Dedifferentiated amniotic fluid mesenchymal stem cell (primary cell): ENCODE results near the gene SYNPO2.
"Not testable (repeated sequence)": the region's sequence is repeated elsewhere in the genome, so short reads cannot be mapped to it uniquely, and the experiment has no call there.

Experiments used
- DNase-seq: peaks from one replicate; pipeline ENCODE4 v3.0.0-alpha.2; 2016; ENCODE audit errors: extremely low spot score

SYNPO2 gene

GRCh38 chr4:119067125-119067524 lies 178.5 kb downstream of the SYNPO2 start:
- not testable (repeated sequence) for DNase-seq

- DNase-seq = not testable (repeated sequence)
Measured at GRCh38 chr4:119067670-119068360, 179.2 kb downstream of the SYNPO2 start.

- no peak for DNase-seq
Measured at GRCh38 chr4:119068529-119068962, 179.9 kb downstream of the SYNPO2 start.

- DNase-seq = no peak
Measured at GRCh38 chr4:119070301-119070700, 181.6 kb downstream of the SYNPO2 start.

- no peak for DNase-seq
Measured at GRCh38 chr4:119080721-119081541, 192.3 kb downstream of the SYNPO2 start.

- no peak for DNase-seq
Measured at GRCh38 chr4:119081542-119081859, 192.8 kb downstream of the SYNPO2 start.

GRCh38 chr4:119081943-119082342 lies 193.3 kb downstream of the SYNPO2 start:
- DNase-seq = no peak

GRCh38 chr4:119082661-119083060 lies 194.0 kb downstream of the SYNPO2 start:
- no peak for DNase-seq

GRCh38 chr4:119084513-119084912 lies 195.9 kb downstream of the SYNPO2 start:
- DNase-seq = no peak

GRCh38 chr4:119087121-119087520 lies 198.5 kb downstream of the SYNPO2 start:
- DNase-seq = no peak

GRCh38 chr4:119087656-119088055 lies 199.0 kb downstream of the SYNPO2 start:
- DNase-seq = no peak

GRCh38 chr4:119093042-119093827 lies 204.6 kb downstream of the SYNPO2 start:
- no peak for DNase-seq

GRCh38 chr4:119097282-119097900 lies 208.7 kb downstream of the SYNPO2 start:
- no peak for DNase-seq

- DNase-seq = no peak
Measured at GRCh38 chr4:119098306-119098705, 209.7 kb downstream of the SYNPO2 start.

- DNase-seq = peak; percentile 43
Measured at GRCh38 chr4:119099227-119099810, 210.7 kb downstream of the SYNPO2 start.

GRCh38 chr4:119100655-119101054 lies 212.0 kb downstream of the SYNPO2 start:
- DNase-seq = no peak

- DNase-seq = peak; percentile 99
Measured at GRCh38 chr4:119103263-119103662, 214.6 kb downstream of the SYNPO2 start.

GRCh38 chr4:119104644-119105273 lies 216.1 kb downstream of the SYNPO2 start:
- DNase-seq = no peak

GRCh38 chr4:119105605-119106004 lies 217.0 kb downstream of the SYNPO2 start:
- no peak for DNase-seq

GRCh38 chr4:119106036-119107000 lies 217.7 kb downstream of the SYNPO2 start:
- DNase-seq = no peak
